Measurements from ENCODE around the gene FMNL1.

FMNL1 gene, protein sequence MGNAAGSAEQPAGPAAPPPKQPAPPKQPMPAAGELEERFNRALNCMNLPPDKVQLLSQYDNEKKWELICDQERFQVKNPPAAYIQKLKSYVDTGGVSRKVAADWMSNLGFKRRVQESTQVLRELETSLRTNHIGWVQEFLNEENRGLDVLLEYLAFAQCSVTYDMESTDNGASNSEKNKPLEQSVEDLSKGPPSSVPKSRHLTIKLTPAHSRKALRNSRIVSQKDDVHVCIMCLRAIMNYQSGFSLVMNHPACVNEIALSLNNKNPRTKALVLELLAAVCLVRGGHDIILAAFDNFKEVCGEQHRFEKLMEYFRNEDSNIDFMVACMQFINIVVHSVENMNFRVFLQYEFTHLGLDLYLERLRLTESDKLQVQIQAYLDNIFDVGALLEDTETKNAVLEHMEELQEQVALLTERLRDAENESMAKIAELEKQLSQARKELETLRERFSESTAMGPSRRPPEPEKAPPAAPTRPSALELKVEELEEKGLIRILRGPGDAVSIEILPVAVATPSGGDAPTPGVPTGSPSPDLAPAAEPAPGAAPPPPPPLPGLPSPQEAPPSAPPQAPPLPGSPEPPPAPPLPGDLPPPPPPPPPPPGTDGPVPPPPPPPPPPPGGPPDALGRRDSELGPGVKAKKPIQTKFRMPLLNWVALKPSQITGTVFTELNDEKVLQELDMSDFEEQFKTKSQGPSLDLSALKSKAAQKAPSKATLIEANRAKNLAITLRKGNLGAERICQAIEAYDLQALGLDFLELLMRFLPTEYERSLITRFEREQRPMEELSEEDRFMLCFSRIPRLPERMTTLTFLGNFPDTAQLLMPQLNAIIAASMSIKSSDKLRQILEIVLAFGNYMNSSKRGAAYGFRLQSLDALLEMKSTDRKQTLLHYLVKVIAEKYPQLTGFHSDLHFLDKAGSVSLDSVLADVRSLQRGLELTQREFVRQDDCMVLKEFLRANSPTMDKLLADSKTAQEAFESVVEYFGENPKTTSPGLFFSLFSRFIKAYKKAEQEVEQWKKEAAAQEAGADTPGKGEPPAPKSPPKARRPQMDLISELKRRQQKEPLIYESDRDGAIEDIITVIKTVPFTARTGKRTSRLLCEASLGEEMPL

DNA sequence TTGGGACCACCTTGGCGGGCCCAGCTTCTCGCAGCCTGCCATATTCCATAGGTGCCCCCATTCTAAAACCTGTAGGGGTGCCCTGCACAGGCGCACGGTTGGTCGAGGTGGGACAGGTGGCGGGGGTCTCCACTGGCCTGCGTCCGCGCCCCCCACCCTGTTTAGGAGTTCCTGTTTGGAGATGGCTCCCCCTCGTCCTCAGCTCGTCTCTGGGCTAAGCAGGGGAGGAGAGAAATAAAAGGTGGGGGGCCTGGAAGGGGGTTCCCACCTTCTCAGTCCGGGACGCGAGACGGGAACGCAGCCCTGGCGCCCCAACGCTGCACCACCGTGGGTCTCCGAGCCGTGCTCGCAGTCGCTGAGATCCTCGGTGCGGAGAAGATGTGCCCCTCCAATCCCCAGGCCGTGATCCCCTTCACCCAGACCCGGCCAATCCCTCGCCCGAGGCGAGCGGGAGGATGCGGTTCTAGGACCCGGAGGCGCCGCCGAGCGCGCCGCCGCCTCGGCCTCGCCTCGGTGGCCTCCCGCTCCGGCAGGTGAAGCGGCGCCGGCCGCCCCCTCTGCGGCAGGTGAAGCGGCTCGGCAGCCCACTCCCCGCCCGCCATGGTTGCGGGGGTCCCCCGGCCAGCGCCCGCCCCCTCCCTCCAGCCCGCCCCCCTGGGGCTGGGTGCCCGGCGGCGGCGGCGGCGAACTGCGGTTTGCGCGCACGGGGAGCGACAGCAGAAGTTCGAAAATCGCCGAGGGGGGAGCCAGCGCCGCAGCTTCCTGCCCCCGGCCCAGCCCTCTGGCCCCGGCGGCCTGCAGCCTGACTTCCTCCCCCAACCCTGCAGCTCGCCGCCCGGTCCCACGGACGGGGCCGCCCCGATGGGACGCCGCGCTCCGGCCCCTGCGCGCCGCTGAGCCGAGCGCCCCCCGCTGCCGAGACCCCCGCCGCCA lies at the start of gene FMNL1:
TSS of gene FMNL1 (plus strand) at position 805 of the 933 bp plus-strand sequence. CDS start 240 bp downstream, outside the sequence.
- DNase-seq = peak; percentile 65 to 73

DNA sequence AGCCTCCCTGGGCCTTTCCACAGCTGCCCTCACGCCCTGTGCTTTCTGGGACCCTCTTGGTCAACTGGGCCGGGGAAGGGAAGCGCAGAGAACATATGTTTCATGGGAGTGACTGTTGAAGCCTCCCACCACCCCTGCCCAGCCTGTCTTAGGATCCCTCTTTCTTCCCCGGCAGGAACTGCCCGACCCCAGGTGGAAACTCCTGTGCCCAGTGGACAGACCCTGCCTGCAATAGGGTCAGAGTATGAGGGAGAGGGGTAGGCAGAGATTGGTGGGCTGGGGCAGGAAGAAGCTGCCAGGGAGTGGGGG lies 49.5 kb upstream of the FMNL1 start:
- no peak for DNase-seq

DNA sequence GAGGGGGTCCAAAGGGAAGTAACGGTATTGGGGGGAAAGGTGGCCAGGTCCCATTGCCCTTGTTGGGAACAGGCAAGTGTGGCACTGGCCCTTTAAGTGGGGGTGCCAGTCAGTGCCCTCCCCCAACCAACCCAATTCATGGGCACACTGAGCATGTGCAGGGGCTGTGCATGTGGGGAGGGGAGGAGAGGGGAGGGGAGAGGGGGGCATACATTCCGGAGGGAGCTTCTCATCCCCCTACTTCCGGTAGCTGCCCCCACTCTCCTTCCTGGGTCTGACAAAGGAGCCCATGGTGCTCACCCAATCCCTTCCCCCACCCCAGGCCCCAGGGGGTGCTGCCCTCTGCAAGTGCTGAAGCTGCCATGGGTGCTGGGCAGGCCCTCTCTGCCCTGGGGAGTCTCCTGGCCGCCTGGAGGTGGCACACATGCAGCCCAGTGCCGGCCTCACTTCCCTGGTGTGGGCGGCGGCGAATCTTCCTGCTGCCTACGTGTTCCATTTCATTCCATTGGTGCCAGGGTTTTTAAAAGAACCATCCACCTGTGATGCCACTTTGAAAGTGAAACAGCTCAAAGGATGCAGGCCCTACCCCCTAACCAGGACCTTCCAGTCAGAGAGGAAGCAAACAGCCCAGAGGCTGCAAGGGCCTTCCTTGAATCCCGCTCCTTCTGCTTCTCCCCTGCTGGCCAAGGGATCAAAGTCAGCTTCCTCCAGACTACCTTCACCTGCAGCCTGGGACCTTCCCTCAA lies 49.0 kb upstream of the FMNL1 start:
- peak; percentile 35 to 60 for DNase-seq

DNA sequence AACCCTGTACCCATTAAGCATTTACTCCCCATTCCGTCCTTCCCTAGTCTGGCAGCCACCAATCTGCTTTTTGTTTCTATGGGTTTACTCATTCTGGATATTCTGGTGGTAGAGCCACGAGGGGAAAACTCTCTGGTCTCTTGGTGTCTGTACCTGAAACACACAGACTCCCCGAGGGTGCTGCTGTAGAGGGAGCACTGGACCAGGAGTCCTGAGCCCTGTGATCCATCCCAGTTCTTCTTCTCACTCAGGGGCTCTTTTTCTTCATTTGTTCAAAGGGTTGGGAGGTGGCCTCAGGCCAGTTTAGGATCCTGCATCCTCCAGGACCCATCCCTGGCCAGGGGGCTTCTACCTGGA lies 45.9 kb upstream of the FMNL1 start:
- DNase-seq = no peak

DNA sequence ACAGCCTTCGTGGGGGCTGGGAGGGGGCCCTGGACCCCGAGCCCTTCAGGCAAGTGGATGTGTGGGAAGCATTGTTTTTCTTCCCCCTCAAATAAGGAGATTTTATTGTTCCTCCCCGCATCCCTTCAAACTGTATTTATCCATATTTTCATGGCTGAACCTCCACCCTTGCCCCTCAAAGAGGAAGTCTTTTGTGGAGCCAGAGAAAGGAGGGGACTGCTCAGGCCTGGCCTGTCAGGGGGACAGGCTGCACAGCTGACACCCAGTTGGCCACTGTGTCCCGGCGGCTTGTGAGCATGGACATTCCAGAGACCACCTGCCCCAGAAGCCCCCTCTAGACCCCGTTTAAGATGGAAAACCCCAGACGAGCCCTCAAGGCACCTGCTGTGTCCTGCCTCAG lies 44.1 kb upstream of the FMNL1 start:
- DNase-seq = no peak

DNA sequence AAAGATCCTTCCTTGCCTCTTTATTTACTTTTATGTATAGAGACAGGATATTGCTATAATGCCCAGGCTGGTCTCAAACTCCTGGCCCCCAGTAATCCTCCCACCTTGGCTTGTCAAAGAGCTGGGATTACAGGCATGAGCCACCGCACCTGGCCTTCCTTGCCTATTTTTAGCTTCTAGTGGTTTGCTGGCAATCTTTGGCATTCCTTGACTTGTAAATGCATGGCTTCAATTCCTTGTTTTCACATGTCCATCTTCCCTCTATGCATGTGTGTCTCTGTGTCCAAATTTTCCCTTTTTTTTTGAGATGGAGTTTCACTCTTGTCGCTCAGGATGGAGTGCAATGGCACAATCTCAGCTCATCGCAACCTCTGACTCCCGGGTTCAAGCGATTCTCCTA lies 37.5 kb upstream of the FMNL1 start:
- no peak for DNase-seq

DNA sequence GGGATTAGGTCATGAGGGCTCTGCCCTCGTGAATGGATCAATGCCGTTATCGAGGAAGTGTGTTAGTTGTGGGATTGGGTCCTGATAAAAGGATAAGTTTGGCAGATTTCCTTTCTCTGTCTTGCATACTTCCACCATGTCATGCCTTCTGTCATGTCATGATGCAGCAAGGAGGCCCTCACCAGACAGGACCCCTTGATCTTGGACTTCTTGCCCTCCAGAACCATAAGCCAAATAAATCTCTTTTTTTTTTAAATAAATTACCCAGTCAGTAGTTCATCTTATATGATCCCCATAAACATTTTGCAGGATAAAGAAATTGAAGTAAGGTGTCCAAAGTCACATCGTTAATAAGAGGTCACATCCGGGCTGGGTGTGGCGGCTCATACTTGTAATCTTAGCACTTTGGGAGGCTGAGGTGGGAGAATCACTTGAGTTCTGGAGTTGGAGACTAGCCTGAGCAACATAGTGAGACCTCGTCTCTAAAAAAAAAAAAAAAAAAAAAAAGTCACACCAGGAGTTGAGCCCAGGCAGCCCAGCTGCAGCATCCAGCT lies 34.8 kb upstream of the FMNL1 start:
- DNase-seq = no peak

DNA sequence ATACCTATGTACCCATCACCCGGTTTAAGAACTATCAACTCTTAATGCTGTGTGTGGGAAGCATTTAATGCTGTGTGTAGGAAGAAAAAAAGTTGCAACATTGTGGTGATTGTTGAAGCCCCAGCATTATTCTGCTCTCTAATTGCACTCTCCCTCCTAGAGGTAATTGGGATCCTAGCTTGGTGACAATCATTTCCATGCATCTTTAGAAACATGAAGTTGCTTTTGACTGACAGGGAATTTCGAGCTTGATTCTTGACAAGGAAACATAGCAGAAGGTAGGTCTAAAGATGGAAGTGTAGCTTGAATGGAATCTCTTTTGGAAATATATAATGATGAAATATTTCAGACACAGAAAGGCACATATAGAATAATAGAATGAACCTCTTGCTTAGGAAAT lies 32.7 kb upstream of the FMNL1 start:
- no peak for DNase-seq

DNA sequence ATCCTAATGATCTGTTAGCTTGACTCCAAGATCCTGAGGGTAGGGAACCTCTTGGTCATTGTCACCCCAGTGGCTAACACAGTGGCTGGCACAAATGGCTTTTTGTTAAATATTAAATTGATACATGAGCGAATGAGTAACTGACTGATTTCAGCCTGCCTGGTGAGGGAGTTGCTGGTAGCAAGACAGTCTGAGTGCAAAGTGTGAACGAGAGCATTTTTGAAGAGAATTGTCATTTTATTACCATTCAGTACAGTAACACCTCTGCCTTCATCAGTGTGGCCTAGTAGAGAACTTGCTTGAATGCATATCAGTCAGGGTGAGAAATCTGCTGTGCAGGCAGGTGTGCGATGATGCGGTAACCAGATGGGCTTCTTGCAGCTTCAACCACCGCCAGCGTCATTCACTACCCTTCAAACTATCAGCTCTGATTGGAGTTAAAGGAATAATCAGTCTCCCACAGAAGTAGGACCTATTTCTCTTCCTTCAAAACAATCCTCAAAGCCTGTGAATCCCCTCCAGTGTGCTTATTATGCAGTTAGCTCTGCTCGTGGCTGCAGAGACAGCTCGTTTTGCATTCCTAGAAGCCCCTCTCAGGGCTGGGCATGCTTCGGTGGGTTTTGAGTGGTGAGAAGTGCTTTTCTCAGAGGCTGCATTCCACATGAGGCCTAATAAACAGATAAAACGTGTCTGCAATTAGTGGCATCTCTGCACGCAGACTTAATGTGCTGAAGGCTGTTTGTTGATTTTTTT lies 31.0 kb upstream of the FMNL1 start:
- no peak for DNase-seq

DNA sequence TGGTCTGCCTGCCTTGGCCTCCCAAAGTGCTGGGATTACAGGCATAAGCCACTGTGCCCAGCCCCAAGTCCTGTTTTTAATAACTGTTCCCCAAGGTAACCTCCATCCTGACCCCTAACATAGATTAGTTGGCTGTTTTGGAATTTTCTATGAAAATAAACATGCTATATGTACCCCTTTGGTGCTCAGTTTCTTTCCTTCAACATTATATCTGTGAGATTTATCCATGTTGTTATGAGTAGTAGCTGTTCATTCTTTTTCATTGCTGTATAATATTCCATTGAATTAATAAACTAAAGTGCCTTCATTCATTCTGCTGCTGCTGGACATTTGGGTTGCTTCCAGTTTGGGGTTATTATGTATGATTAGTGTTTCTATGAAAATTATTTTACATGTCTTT lies 26.3 kb upstream of the FMNL1 start:
- DNase-seq = no peak

DNA sequence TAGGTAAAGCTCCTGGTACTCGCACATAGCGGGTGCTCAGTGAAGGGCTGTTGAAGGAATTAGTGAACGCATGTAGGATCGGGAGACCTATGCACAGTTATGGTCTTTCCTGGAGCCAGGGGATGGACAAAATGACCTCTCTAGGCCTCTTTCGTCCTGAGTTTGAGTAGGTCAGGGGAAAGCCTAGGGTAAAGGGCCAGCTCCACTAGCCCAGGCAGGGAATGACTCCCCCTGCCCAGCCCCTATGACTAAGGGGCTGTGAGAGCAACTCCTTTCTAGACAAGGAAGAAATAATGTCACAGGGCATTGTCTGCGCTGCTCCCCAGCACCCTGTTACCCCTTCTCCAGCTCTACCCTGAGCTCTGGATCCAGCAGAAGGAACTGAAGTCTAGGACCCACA lies 24.6 kb upstream of the FMNL1 start:
- DNase-seq = no peak

DNA sequence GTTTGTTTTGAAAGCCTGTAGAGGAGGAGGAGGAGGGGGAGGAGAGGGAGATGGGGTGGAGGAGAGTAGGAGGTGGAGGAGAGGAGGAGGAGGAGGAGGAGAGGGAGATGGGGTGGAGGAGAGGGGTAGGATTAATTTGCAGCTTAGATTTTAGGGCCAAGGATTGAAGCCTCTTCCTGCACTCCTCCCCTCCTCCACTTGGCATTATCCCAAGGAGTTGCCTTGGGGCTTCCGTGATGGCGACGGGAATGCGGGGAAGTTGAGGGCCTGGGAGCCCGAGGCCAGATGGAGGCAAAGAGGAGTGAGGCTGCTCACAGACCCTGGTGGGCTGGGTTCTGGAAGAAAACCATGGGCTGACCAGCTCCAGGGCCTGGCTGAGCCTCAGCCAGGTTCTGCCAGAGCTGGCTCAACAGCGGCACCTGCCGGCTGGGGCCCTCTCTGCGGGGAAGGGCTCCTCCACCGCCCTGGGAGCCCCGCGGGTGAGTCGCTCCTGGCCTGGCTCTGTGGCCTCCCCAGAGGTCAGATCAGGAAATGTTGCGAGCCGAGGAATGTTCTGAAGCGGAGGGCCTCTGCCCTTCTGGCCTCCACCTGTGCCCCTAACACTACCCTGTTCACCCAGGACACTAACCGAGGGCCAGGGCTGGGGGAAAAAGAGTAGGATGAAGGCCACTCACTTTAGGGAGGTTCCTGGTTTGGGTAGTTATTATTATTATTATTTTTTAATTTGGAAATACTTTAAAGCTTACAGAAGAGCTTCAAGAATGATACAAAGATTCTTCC lies 23.9 kb upstream of the FMNL1 start:
- DNase-seq = peak; percentile 85 to 86

DNA sequence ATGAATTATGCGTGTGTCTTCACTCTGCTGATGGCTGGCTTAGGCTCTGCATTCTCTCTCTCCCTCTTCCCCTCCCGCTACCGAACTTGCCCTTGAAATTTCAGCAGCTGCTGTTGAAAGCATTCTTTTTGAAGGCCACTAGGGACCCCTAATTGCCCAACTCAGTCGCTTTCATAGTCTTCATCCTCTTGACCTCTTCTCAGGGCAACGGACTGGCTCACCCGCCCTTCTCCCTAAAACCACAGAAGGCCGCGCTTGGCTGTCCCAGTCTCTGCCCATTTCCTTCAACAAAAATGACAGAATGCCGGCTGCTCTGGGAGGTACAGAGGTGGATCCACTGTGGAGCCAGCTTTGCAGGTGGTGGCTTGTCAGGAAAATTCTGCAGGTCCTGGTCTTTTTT lies 21.0 kb upstream of the FMNL1 start:
- no peak for DNase-seq

DNA sequence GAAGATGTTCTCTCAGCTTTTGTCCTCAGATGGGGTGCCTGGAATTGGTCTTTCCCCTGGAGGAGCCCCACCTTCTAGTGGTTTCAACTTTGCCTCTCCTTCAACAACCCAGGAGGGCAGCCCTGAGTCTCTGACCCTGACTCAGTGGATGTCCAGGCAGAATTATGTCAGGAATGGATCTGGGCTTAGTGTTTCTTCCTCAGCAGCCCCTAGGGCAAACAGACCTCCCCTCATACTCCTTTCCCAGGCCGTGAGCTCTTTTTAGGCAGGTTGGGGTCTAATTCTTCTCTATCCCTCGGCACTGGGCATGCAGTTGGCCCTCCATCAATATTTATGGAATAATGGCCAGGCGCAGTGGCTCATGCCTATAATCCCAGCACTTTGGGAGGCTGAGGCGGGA lies 20.2 kb upstream of the FMNL1 start:
- no peak for DNase-seq

DNA sequence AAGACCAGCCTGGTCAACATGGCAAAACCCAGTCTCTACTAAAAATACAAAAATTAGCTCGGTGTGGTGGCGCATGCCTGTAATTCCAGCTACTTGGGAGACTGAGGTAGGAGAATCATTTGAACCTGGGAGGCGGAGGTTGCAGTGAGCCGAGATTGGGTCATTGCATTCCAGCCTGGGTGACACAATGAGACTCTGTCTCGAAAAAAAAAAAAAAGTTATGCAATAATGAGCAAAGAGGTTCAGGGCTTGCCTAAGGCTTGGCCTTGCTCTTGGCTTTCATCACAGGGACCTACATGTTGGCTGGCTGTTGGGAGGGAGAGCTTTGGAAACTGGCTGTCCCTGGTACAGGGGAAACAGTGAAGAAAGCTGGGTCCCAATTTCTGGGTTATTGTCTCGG lies 19.8 kb upstream of the FMNL1 start:
- DNase-seq = peak in 1 of 2 donors; percentile 39

DNA sequence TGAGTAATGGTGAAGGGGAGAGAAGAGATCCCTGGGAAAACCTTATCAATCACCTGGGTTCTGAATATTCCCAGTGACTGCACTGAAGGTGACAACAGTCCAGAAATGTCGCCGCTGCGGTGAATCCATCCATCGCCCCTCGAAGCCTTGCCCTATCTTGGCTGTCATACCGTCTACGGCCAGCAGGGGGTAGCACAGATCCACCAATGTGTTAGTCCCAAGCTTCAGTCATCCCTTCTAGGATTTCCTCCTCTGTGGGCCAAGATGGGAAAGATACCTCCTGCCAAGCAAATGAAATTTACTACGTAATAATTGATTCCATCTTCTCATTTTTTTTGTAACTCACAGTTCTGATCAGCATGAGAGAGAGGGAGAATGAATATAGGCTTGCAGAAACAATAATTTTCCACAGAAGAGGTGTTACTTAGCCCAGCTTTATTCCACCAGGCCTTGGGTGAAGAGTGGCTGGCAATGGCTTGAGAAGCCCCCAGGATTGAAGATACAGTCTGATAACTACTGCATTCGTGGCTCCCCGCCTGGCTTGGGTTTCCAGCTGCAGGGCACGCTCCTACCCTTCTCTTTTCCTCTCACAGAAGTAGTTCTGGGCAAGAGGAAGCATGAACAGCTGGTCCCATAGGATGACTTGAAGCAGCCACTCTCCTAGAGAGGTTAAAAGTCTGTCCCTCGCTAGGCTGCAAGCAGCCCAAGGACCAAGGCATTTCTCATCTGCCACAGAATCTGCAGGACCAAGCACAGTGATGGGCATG lies 2.6 kb upstream of the FMNL1 start:
- DNase-seq = peak; percentile 82 to 88

DNA sequence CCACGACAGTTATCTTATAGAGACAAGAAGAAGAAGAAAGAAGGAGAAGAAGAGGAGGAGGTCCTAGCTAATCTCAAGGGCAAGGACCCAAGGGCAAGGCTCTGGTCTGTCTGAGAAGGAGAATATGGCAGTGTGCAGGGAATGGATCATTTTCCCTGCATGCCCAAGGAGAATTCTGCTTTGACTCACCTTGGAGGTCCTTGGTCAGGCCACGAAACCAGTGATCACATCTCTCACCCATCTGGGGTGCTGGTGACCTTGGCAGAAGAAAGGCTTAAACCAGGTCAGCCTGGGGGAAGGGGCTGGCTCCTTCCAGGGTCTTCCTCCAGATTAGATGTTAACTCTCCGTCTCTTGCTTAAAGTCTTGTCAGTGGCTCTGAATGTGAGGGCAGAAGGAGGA lies 1.6 kb upstream of the FMNL1 start:
- no peak for DNase-seq

DNA sequence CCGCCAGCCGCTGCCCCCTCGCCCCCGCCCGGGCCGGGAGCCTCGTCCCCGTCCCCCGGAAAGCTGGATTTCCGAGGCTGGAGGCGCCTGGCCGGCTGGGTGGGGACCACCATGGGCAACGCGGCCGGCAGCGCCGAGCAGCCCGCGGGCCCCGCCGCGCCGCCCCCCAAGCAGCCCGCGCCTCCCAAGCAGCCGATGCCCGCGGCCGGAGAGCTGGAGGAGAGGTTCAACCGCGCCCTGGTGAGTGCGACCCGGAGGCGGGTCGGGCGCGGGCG lies 266 bp downstream of the FMNL1 start:
- DNase-seq = no peak

DNA sequence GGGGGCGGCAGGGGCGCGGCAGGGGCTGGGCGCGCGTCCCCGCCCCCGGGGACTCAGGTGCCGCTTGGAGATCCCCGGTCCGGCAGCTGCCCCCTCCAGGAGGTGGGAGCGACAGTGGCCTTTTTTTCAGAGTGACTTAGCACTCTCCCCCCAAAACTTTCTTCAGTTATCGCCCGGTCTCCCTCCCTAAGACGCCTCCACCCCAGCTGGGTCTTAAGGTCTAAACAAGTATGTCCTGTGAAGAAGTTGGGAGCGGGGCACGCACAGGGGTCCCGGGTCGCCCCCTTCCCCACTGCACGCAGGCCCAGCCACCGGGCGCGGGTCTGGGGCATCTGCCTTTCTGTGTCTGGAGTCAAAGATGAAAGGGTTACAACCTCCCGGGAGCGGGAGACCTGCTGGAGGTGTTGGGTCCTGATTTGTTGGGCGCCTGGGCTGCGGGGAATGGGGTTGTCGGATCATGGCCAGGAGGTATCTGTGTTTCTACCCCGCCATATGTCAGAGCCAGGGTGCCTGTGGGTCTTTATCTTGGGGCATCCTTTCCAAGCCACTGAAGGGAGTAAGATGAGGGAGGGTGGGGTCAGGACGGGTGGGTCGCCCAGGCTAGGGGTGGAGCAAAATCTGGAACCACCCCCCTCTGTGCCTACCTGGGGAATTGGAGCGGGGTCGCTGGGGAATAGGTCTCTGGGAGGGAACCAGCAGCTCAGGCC lies 757 bp downstream of the FMNL1 start:
- peak; percentile 61 to 69 for DNase-seq
